Activated CD4-positive, alpha-beta T cell treated with anti-CD3 and anti-CD28 coated beads for 36 hours (primary cell): ENCODE results near the gene CCNA2. TPM values are rescaled to one million over a fixed set of nuclear protein-coding genes. Genes with fewer than 3 reads are reported as not detected.

ENCODE experiments used
- ATAC-seq: fragments of 200-7000 bp; cut with Tn5 transposase; one replicate; pipeline ENCODE4 v1.10.0; 2021; ENCODE audit warnings: mild to moderate bottlenecking, moderate library complexity
- CTCF ChIA-PET: fragments of 350-600 bp; sonication (Branson Sonifier 250); formaldehyde crosslinking; loops from one replicate; lab custom pipeline; 2021; ENCODE audit warnings: antibody characterized with exemption; lab: Charles Lee
- POLR2A ChIA-PET: fragments of 350-600 bp; sonication (Branson Sonifier 250); formaldehyde crosslinking; loops from one replicate; lab custom pipeline; 2021; ENCODE audit warnings: antibody characterized with exemption, inconsistent platforms; lab: Charles Lee
- DNase-seq: peaks from one replicate; pipeline ENCODE4 v3.0.0-alpha.2; 2020
- H3K27ac Mint-ChIP-seq: one replicate; pipeline ENCODE4 v1.8.0; 2021; ENCODE audit warnings: mixed read lengths
- H3K27me3 Mint-ChIP-seq: one replicate; pipeline ENCODE4 v1.8.0; 2021; ENCODE audit warnings: mixed read lengths
- H3K36me3 Mint-ChIP-seq: one replicate; pipeline ENCODE4 v1.8.0; 2021; ENCODE audit warnings: low read depth, mixed read lengths
- H3K4me1 Mint-ChIP-seq: one replicate; pipeline ENCODE4 v1.8.0; 2021; ENCODE audit warnings: mixed read lengths
- H3K4me3 Mint-ChIP-seq: one replicate; pipeline ENCODE4 v1.8.0; 2021; ENCODE audit warnings: mild to moderate bottlenecking, moderate library complexity, mixed read lengths
- H3K9me3 Mint-ChIP-seq: one replicate; pipeline ENCODE4 v1.8.0; 2021; ENCODE audit warnings: low read depth, mixed read lengths
- intact Hi-C, 2 experiments: fragments of 100-400 bp; cut with DNase I in 1 of 2; cut with micrococcal nuclease in 1 of 2; formaldehyde crosslinking; loops; one replicate each; pipeline versions ENCODE4 v1.14.2 to v1.15.1; 2022 to 2024; cut with DNase I, micrococcal nuclease
- total RNA-seq, 2 experiments: library from RNA; stranded (reverse); gene quantifications; one replicate each; pipeline ENCODE4 v1.2.3, GENCODE V29; 2021

The CCNA2 gene
- total RNA-seq, 2 experiments from 2014 or later = 113 to 118 TPM

DNA sequence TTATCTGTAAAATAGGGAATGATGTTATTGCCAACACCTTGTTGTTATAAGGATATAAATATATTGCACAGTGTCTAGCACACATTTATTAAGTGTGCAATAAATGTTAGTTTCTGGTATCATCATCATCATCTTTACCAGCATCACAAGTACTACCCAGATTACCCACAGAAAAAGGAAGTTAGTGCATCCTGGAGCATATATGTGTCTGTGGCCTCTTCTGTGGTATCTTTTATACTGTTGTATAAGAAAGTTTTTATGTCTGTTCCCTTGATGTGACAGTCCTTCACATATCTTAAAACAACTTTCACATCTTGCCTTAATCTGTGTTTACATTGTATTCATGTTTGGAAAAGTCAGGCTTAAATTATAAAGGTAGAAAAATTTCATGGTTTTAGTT lies 12.6 kb downstream of the CCNA2 start:
- ATAC-seq = no peak
- H3K27ac Mint-ChIP-seq = no peak overlapping the region
- POLR2A ChIA-PET = no interaction called here
- H3K36me3 Mint-ChIP-seq = peaks cover 46% of the 10 kb centered on the region
- CTCF ChIA-PET = interaction anchor here (1.0 kb wide), 1 partner anchor 11 kb away, joined by 3 read pairs; no protein-coding TSS in a partner anchor
- H3K27me3 Mint-ChIP-seq = no peaks in the 10 kb centered on the region
- intact Hi-C loops = no loop called here
- no peak overlapping the region for H3K4me3 Mint-ChIP-seq
- no peaks in the 10 kb centered on the region for H3K9me3 Mint-ChIP-seq
- no peak for DNase-seq
- peaks cover 4% of the 10 kb centered on the region for H3K4me1 Mint-ChIP-seq

DNA sequence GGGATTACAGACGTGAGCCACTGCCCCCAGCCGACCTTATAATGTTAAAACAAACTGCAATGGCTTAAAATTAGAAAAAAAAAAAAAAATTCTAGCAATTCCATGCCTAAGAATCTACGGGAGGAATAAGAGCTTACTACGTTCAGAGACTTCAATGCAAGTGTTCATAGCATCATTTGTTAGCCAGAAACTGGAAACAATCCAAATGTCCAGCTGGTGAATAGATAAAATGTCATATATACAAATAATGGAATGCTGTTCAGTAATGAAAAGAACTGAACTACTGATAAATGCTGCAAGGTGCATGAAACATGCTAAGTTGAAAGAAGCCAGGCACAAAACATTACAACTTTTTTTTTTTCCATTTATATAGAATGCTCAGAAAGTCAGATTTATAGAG lies 17.3 kb downstream of the CCNA2 start:
- no peak for DNase-seq
- intact Hi-C loops = no loop called here
- ATAC-seq = no peak
- no peak overlapping the region for H3K4me3 Mint-ChIP-seq
- POLR2A ChIA-PET = no interaction called here
- no peaks in the 10 kb centered on the region for H3K9me3 Mint-ChIP-seq
- CTCF ChIA-PET = no interaction called here
- no peaks in the 10 kb centered on the region for H3K27me3 Mint-ChIP-seq
- H3K36me3 Mint-ChIP-seq = peaks cover 61% of the 10 kb centered on the region
- H3K27ac Mint-ChIP-seq = peak overlapping the region; percentile 25
- H3K4me1 Mint-ChIP-seq = peaks cover 26% of the 10 kb centered on the region

DNA sequence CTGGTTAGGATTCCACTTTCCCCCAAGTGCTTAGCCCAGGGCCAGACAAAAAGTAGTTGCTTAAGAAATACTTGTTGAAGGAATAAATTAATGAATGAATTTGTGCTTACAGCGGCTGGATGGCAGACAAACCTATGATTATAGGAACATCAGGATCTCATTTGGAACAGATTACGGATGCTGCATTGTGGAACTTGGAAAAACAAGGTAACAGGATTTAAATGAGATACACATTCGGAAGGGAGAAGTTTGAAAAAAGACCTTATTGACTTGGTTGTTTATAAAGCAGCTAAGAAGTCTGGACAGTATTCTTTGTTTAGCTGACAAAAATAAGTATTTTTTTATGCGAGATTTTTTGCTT lies 22.0 kb downstream of the CCNA2 start:
- Mint-ChIP-seq H3K4me1 (peaks cover 45% of the 10 kb centered on the region), H3K36me3 (peaks cover 42% of the 10 kb centered on the region), H3K9me3 (no peaks in the 10 kb centered on the region), H3K27ac (peak overlapping the region; percentile 99), H3K27me3 (no peaks in the 10 kb centered on the region), H3K4me3 (peak overlapping the region; percentile 93)
- intact Hi-C loops = loop anchor here (1.0 to 2.0 kb wide), 5 partner anchors 22 to 351 kb away; partner anchors contain the start of genes ANXA5 (in 2 of the 2), CCNA2 (in 2 of the 2), BBS7 (in 1 of the 2) and BLTP1 (in 1 of the 2)
- POLR2A ChIA-PET = interaction anchor here (0.6 to 1.1 kb wide), 4 partner anchors 14 to 86 kb away, joined by 3 to 5 read pairs (median 3); partner anchors contain the start of gene CCNA2
- DNase-seq = no peak
- CTCF ChIA-PET = interaction anchor here (1.0 to 1.5 kb wide), 2 partner anchors 22 to 23 kb away, joined by 3 to 6 read pairs; partner anchors contain the start of gene CCNA2
- ATAC-seq = no peak

DNA sequence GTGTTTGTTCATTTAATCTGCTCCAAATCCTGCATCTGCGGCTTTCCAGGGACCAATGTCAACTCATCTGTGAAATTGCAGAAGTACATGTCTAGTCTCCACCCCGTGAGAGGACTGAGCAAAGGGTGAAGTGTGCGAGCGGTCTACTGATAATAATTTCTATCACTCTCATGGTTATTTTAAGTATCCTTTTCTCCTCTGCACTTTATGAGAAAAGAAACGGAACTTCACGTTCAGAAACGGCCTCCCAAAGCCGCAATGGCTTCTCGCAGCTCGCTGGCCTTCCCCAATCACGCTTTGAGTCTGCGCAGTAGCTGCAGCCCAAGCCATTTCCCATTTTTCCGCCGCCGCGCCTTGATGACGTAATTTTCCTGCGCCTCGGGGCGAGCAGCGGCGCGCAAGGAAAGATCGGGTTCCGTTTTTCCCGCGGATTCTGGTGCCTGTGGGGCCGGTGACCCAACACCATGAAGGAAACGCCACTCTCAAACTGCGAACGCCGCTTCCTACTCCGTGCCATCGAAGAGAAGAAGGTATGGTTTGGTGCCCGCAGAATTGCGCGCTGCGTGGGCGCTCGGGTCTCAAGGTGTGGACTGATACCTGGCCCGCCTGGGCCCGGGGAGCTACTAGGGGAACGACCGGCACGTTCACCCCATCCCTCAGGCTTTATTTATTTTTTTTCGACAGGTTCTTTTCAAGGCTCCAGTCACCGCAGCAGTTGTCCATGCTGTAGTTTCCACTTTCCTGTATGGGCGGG lies 22.5 kb downstream of the CCNA2 start, which contains the start of gene EXOSC9:
EXOSC9 (plus strand) TSS at position 363 of the 754 bp plus-strand sequence; CDS start at position 465, 102 bp downstream.
- Mint-ChIP-seq H3K9me3 (no peaks in the 10 kb centered on the region), H3K4me1 (peaks cover 45% of the 10 kb centered on the region), H3K27me3 (no peaks in the 10 kb centered on the region), H3K4me3 (peak within 1 kb of the TSS; percentile 93), H3K27ac (peak within 1 kb of the TSS; percentile 99), H3K36me3 (peaks cover 37% of the 10 kb centered on the region)
- ChIA-PET CTCF (interaction anchor here (1.0 kb wide), 1 partner anchor 23 kb away, joined by 6 read pairs; the partner anchor contains the start of gene CCNA2), POLR2A (interaction anchor here (0.6 to 1.1 kb wide), 5 partner anchors 14 to 935 kb away, joined by 3 to 5 read pairs (median 3); partner anchors contain the start of gene CCNA2)
- intact Hi-C loops = loop anchor here (1.0 to 2.0 kb wide), 5 partner anchors 22 to 351 kb away; partner anchors contain the start of genes ANXA5 (in 2 of the 2), CCNA2 (in 2 of the 2), BBS7 (in 1 of the 2) and BLTP1 (in 1 of the 2)
- ATAC-seq (peak; percentile 85), DNase-seq (peak; percentile 95)

DNA sequence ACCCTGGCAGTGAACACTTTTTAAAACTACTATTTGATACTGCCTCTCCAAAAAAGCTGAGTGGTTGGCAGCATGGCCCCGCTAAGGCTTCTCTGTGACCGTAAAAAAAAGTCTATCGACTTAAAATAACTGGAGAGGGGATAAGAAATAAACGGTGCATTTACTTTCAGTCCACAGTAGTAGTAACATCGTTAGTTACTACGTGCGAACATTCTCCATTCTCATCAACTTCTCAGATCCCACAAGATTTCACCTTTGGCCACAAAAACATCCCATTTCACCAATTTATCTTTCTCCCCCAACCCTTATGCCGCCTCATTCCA lies 23.1 kb downstream of the CCNA2 start:
- ChIA-PET CTCF (interaction anchor here (1.0 kb wide), 1 partner anchor 24 kb away, joined by 6 read pairs; the partner anchor contains the start of gene CCNA2), POLR2A (interaction anchor here (0.9 to 1.1 kb wide), 3 partner anchors 23 to 85 kb away, joined by 3 to 5 read pairs (median 3); partner anchors contain the start of gene CCNA2)
- ATAC-seq (peak; percentile 24), DNase-seq (no peak)
- H3K9me3 Mint-ChIP-seq = no peaks in the 10 kb centered on the region
- peaks cover 49% of the 10 kb centered on the region for H3K4me1 Mint-ChIP-seq
- intact Hi-C loops = loop anchor here in 1 of 2 experiments (2.0 kb wide), 1 partner anchor 104 kb away; the partner anchor contains the start of gene ANXA5
- H3K27ac Mint-ChIP-seq = peak overlapping the region; percentile 99
- peak overlapping the region; percentile 93 for H3K4me3 Mint-ChIP-seq
- peaks cover 33% of the 10 kb centered on the region for H3K36me3 Mint-ChIP-seq
- no peaks in the 10 kb centered on the region for H3K27me3 Mint-ChIP-seq

DNA sequence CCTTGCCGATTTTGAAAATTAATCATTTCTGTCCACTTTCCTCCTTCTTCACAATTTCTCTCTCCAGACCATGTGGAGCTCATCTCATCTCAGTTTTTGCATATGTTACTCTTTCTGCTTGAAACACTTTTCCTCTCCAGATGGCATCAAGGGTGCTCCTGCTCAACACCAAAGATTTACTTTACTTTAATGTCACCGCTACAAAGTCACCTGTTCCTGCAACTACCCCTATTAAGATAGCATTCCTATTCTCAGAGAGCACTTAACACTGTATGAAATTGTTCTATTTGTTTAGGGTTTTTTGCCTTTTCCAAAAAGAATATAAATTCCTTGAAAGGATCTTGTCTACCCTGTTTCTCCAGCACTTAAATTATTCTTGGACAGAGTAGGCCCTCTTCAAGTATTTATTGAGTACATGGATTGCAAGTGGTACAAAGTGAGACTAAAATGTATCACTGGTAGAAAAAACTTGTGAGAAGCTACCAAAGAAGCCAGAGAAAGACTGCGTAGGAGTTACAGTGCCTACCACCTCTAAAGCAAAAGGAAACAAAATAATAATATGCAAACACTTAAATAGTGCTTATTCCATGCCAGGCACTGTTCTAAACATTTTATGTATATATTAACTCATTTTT lies 23.7 kb downstream of the CCNA2 start:
- H3K4me3 Mint-ChIP-seq = peak overlapping the region; percentile 93
- intact Hi-C loops = loop anchor here in 1 of 2 experiments (2.0 kb wide), 1 partner anchor 103 kb away; the partner anchor contains the start of gene ANXA5
- DNase-seq = no peak
- no peaks in the 10 kb centered on the region for H3K9me3 Mint-ChIP-seq
- peaks cover 28% of the 10 kb centered on the region for H3K36me3 Mint-ChIP-seq
- H3K27me3 Mint-ChIP-seq = no peaks in the 10 kb centered on the region
- POLR2A ChIA-PET = no interaction called here
- CTCF ChIA-PET = interaction anchor here (0.8 kb wide), 1 partner anchor 12 kb away, joined by 3 read pairs; no protein-coding TSS in a partner anchor
- ATAC-seq = no peak
- peak overlapping the region; percentile 99 for H3K27ac Mint-ChIP-seq
- H3K4me1 Mint-ChIP-seq = peaks cover 48% of the 10 kb centered on the region

DNA sequence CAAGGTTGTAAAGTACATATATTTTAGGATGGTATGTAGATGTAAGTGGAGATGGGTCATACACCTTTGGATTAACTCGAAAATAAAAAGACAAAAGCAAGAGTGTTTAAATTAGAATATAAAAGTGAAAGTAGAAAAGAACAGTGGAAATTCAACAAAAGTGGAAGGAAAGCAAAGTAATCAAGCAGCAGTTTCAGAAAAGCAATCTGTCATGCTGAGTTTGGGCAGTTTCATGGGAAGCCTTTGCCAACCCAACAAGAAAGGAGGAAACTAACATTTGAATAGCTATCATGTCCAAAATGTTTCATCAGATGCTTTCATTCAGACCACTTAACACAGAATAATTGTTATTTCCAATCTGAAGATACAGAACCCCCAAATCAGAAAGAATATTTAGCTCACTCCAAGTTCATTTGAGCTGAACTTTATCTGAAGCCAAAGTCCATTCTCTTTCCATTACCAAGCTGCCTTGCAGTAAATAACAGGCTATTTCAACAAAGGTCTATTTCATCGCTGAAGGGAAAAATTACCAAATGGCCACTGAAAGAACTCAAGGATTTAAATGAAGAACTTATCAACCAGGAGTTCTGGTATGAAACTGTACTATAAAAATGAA lies 24.4 kb downstream of the CCNA2 start:
- DNase-seq (no peak), ATAC-seq (no peak)
- intact Hi-C loops = no loop called here
- peak overlapping the region; percentile 99 for H3K27ac Mint-ChIP-seq
- ChIA-PET CTCF (interaction anchor here (0.6 to 0.8 kb wide), 2 partner anchors 12 to 743 kb away, joined by 3 read pairs; no protein-coding TSS in a partner anchor), POLR2A (no interaction called here)
- no peaks in the 10 kb centered on the region for H3K9me3 Mint-ChIP-seq
- H3K36me3 Mint-ChIP-seq = peaks cover 22% of the 10 kb centered on the region
- H3K4me3 Mint-ChIP-seq = peak overlapping the region; percentile 93
- H3K4me1 Mint-ChIP-seq = peaks cover 43% of the 10 kb centered on the region
- no peaks in the 10 kb centered on the region for H3K27me3 Mint-ChIP-seq

DNA sequence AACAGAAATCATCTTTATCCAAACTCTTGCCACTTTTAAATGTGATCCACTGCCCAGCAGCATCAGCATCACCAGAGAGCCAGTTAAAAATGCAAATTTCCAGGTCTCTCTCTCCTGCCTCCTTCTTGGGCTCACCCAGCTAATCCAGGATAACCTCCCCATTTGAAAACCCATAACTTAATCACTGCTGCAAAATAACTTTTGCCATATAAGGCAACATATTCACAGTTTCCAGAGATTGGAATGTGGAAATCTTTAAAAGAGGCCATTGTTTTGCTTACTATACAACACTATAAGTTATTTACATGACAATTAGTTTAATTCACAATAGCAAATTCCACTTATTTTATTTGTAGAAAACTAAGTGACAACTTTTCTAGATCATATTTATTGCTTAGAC lies 27.4 kb downstream of the CCNA2 start:
- DNase-seq (no peak), ATAC-seq (no peak)
- Mint-ChIP-seq H3K4me3 (no peak overlapping the region), H3K4me1 (peaks cover 27% of the 10 kb centered on the region), H3K9me3 (no peaks in the 10 kb centered on the region), H3K27me3 (peaks cover 2% of the 10 kb centered on the region), H3K27ac (no peak overlapping the region), H3K36me3 (peaks cover 3% of the 10 kb centered on the region)
- ChIA-PET POLR2A (interaction anchor here (0.7 kb wide), 1 partner anchor 28 kb away, joined by 6 read pairs; no protein-coding TSS in a partner anchor), CTCF (no interaction called here)
- intact Hi-C loops = no loop called here

DNA sequence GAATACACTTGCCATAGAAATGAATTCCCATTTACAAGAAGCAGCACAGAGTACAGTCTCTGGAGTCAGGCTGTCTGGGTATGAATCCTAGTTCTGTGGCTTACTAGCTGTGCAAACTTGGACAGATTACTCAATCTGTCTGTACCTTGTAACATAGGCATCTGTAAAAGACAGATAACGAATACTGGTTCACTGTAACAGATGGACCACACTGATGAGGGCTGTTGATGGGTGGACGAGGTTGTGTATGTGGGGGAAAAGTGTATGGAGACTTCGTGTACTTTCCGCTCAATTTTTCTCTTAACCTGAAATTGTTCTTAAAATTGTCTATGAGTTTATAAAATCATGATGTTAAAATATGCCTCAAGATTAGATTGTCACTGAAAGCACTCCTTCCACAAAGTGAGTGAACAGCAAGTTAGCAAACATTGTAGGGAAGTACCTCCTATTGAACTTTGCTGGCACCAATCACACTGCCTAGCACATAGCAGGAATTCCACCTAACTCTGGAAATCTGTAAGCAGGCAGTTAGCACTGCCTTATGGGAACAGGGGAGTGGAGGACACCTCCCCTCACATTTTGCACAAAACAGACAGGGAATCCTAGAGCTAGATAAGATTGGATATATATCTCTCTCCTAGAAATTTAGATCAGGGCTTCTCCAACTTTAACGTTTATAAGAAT lies 29.0 kb downstream of the CCNA2 start:
- DNase-seq (no peak), ATAC-seq (no peak)
- no peak overlapping the region for H3K4me3 Mint-ChIP-seq
- CTCF ChIA-PET = interaction anchor here (1.3 kb wide), 1 partner anchor 98 kb away, joined by 3 read pairs; the partner anchor contains the start of gene ANXA5
- no peak overlapping the region for H3K27ac Mint-ChIP-seq
- intact Hi-C loops = no loop called here
- peaks cover 16% of the 10 kb centered on the region for H3K4me1 Mint-ChIP-seq
- POLR2A ChIA-PET = no interaction called here
- H3K27me3 Mint-ChIP-seq = peaks cover 5% of the 10 kb centered on the region
- H3K36me3 Mint-ChIP-seq = no peaks in the 10 kb centered on the region
- no peaks in the 10 kb centered on the region for H3K9me3 Mint-ChIP-seq

DNA sequence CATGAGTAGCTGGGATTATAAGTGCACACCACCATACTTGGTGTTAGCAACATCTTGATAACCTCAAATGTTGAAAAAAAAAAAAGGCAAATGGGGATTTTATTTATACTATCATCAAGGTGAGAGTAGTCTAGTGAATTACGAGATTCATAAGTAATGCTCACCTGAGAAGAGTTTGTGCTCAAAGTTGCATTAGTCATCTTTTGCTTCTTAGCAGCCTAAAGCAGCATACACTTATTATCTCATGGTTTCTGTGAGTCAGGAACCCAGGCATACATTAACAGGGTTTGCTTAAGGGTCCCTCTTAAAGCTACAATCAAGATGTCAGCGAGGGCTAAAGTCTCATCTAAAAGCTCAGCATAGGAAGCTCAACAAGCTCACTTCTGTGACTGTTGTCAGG lies 30.7 kb downstream of the CCNA2 start:
- intact Hi-C loops = no loop called here
- Mint-ChIP-seq H3K36me3 (no peaks in the 10 kb centered on the region), H3K27ac (no peak overlapping the region), H3K27me3 (peaks cover 12% of the 10 kb centered on the region), H3K4me1 (peaks cover 15% of the 10 kb centered on the region), H3K4me3 (no peak overlapping the region), H3K9me3 (no peaks in the 10 kb centered on the region)
- DNase-seq = no peak
- ChIA-PET CTCF (no interaction called here), POLR2A (no interaction called here)
- ATAC-seq = no peak
